SK-N-MC (cell line): ENCODE measurements around the gene MAGI3.
"Not testable (repeated sequence)": the region's sequence is repeated elsewhere in the genome, so short reads cannot be mapped to it uniquely, and the experiment has no call there.

ENCODE experiments used
- DNase-seq: peaks from one replicate; pipeline ENCODE4 v3.0.0-alpha.2; 2011; ENCODE audit warnings: low read depth, low spot score
- H3K27ac ChIP-seq: fragments of 200-600 bp; sonication (generic); 2 replicates; pipeline ENCODE4 v1.5.1; 2016; ENCODE audit warnings: mixed run types
- H3K36me3 ChIP-seq: fragments of 200-600 bp; sonication (generic); 2 replicates; pipeline ENCODE4 v1.6.1; 2017; ENCODE audit warnings: antibody characterized with exemption, low read length, mixed read lengths; ENCODE audit not compliant: insufficient read depth
- H3K4me3 ChIP-seq: fragments of 200-600 bp; sonication (generic); 2 replicates; pipeline ENCODE4 v1.5.1; 2016
- H3K9ac ChIP-seq: fragments of 200-600 bp; sonication (generic); 2 replicates; pipeline ENCODE4 v1.8.0; 2017; ENCODE audit warnings: mixed run types, mixed read lengths; ENCODE audit not compliant: insufficient read length
- H3K9me3 ChIP-seq: fragments of 200-600 bp; sonication (generic); 2 replicates; pipeline ENCODE4 v1.6.1; 2017; ENCODE audit warnings: low read depth, mild to moderate bottlenecking, antibody characterized with exemption, low read length, moderate library complexity, mixed read lengths
- EZH2 ChIP-seq: fragments of 200-600 bp; sonication (generic); IDR thresholded peaks from one replicate; pipeline ENCODE4 v1.6.1; 2017; ENCODE audit warnings: antibody characterized with exemption
- FOXP2 ChIP-seq: optimal IDR thresholded peaks from 2 replicates; pipeline ENCODE3; 2011; ENCODE audit warnings: mild to moderate bottlenecking, moderate library complexity; ENCODE audit not compliant: insufficient read depth; ENCODE audit errors: extremely low read length, control extremely low read depth
- POLR2AphosphoS5 ChIP-seq: IDR thresholded peaks from 2 replicates; pipeline ENCODE4 v1.6.1; 2012; ENCODE audit warnings: mild to moderate bottlenecking, low read depth, low read length, borderline replicate concordance

Gene MAGI3

GRCh38 chr1:113405573-113405972 is 15.3 kb downstream of the MAGI3 start:
- no peaks in the 10 kb centered on the region for H3K36me3 ChIP-seq
- no peak overlapping the region for H3K27ac ChIP-seq
- no peaks in the 10 kb centered on the region for H3K9me3 ChIP-seq
- DNase-seq, result no peak
- TF ChIP-seq EZH2, result no peak
- TF ChIP-seq FOXP2, result no peak
- TF ChIP-seq POLR2AphosphoS5, result no peak
- no peak overlapping the region for H3K4me3 ChIP-seq
- no peak overlapping the region for H3K9ac ChIP-seq

GRCh38 chr1:113406149-113406548 is 15.8 kb downstream of the MAGI3 start:
- H3K9me3 ChIP-seq, H3K4me3 ChIP-seq, H3K27ac ChIP-seq, H3K9ac ChIP-seq, H3K36me3 ChIP-seq, DNase-seq: not testable (repeated sequence)

DNA sequence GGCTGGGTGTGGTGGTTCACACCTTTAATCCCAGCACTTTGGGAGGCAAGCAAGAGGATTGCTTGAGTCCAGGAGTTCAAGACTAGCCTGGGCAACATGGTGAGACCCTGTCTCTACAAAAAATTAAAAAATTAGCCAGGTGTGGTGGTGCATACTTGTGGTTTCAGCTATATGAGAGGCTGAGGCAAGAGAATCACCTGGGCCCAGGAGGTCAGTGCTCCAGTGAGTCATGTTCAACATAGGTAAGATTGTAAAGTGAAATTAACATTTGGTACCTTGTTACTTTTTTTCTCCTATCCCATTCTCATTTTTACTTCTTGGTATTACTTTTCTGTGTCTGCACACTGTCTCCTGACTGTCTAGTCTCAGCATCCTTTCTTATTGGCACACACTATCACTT is 19.0 kb downstream of the MAGI3 start:
- H3K9me3 ChIP-seq, result no peaks in the 10 kb centered on the region
- no peaks in the 10 kb centered on the region for H3K36me3 ChIP-seq
- no peak overlapping the region for H3K4me3 ChIP-seq
- no peak for TF ChIP-seq EZH2
- TF ChIP-seq POLR2AphosphoS5, result no peak
- TF ChIP-seq FOXP2, result no peak
- no peak for DNase-seq
- no peak overlapping the region for H3K27ac ChIP-seq
- no peak overlapping the region for H3K9ac ChIP-seq

GRCh38 chr1:113412020-113412419 is 21.7 kb downstream of the MAGI3 start:
- not testable (repeated sequence) for DNase-seq, H3K9ac ChIP-seq, H3K9me3 ChIP-seq, H3K27ac ChIP-seq, H3K36me3 ChIP-seq, H3K4me3 ChIP-seq

DNA sequence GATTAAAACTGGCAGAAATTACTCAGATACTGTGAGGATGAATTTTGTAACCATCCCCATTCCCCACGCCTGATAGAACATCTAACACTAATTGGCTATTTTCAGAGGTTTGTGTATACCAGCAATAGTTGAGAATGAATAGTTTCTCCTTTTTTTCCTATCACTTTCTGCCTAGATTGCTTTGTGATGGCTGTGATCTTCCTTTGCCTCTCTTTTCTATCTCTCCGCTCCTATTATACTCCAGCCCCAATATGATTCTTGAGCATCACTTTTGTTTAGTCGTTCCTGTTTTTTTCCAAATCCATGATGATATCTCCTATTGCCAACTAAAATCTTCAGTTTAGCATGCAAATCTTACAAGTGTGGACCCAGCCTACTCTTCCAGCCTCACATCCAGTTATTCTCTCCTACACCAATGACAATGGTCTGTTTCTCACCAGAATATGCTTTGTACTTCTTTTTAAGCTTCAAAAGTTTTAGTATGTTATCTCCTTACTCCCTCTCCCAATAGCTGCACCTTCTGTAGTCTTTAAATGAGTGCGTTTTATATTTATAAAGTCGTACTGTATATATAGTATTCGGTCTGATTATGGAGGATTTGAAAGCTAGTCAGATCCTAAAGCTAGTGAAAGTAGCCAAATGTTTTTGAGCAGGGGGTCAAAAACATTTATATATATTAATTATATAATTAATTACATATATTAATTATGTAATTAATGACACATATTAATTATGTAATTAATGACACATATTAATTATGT is 25.2 kb downstream of the MAGI3 start:
- no peak overlapping the region for H3K9ac ChIP-seq
- no peak for DNase-seq
- no peaks in the 10 kb centered on the region for H3K9me3 ChIP-seq
- TF ChIP-seq POLR2AphosphoS5 (no peak), FOXP2 (no peak)
- no peaks in the 10 kb centered on the region for H3K36me3 ChIP-seq
- H3K4me3 ChIP-seq, result no peak overlapping the region
- H3K27ac ChIP-seq, result no peak overlapping the region

DNA sequence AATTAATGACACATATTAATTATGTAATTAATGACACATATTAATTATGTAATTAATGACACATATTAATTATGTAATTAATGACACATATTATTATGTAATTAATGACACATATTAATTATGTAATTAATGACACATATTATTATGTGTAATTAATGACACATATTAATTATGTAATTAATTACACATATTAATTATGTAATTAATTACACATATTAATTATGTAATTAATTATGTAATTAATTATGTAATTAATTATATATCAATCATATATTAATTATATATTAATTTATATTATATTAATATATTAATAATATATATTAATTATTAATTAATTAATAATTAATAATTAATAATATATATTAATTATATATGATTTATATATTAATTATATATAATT is 25.8 kb downstream of the MAGI3 start:
- not testable (repeated sequence) for H3K36me3 ChIP-seq, H3K27ac ChIP-seq, H3K9me3 ChIP-seq, H3K9ac ChIP-seq, DNase-seq, H3K4me3 ChIP-seq

- DNase-seq, result no peak
- H3K9ac ChIP-seq, result no peak overlapping the region
- H3K27ac ChIP-seq, result no peak overlapping the region
- no peak overlapping the region for H3K4me3 ChIP-seq
- TF ChIP-seq POLR2AphosphoS5 (no peak), FOXP2 (no peak), EZH2 (no peak)
- H3K9me3 ChIP-seq, result no peaks in the 10 kb centered on the region
- no peaks in the 10 kb centered on the region for H3K36me3 ChIP-seq
These were observed 26.2 kb downstream of the MAGI3 start for GRCh38 chr1:113416496-113416895.

- H3K27ac ChIP-seq, result no peak overlapping the region
- H3K9me3 ChIP-seq, result no peaks in the 10 kb centered on the region
- no peak overlapping the region for H3K4me3 ChIP-seq
- H3K36me3 ChIP-seq, result no peaks in the 10 kb centered on the region
- no peak overlapping the region for H3K9ac ChIP-seq
- DNase-seq, result no peak
- TF ChIP-seq FOXP2 (no peak), POLR2AphosphoS5 (no peak), EZH2 (no peak)
These were observed 32.2 kb downstream of the MAGI3 start for GRCh38 chr1:113422315-113423068.

GRCh38 chr1:113423826-113424225 is 33.5 kb downstream of the MAGI3 start:
- no peaks in the 10 kb centered on the region for H3K9me3 ChIP-seq
- no peak overlapping the region for H3K4me3 ChIP-seq
- no peak overlapping the region for H3K9ac ChIP-seq
- TF ChIP-seq POLR2AphosphoS5 (no peak), EZH2 (no peak), FOXP2 (no peak)
- no peak overlapping the region for H3K27ac ChIP-seq
- H3K36me3 ChIP-seq, result no peaks in the 10 kb centered on the region
- DNase-seq, result no peak
